Activated T-cell treated with anti-CD3 and anti-CD28 coated beads for 4 hours (primary cell): ENCODE data around the gene RPS27L.

Experiments used
- DNase-seq: peaks from one replicate; pipeline ENCODE4 v3.0.0-alpha.2; 2020

Gene RPS27L

DNA sequence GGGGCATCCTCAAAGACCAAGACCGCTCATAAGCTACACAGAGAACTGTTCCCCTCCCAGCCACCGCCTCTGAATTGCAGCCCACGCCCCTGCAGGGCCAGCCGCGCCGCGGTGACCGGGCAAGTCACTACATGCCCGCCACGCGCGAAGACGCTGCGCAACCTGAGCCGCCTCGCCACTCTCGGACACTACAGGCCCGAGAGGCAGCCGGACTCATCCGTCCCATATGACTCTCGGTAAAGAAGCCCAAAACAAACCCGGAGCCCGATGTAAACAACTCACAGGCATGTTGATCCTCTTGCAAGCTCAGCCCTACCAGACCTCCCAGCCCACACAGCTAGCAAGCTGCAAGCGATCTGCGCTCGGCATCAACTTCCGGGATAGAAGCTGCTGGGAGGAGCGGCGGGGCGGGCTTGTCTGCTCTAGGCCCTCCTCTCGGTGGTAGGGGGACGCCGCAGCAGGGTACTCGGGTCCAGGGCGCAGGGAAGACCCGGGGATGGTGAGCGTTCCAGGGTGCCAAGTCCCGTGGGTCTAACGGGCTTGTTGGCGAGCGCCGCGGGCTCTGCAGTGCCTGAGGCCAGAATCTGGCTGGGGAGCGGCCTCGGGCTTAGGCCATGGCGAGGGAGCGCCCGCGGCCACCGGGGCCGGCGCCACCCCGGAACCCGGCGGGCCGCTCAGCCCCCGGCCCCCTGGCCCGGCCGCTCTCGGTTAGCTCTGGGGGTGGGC lies at the start of gene RPS27L:
TSS of gene RPS27L (minus strand) at position 360 of the 726 bp plus-strand sequence. CDS start at position 288, 72 bp downstream.
- DNase-seq = peak; percentile 74

DNA sequence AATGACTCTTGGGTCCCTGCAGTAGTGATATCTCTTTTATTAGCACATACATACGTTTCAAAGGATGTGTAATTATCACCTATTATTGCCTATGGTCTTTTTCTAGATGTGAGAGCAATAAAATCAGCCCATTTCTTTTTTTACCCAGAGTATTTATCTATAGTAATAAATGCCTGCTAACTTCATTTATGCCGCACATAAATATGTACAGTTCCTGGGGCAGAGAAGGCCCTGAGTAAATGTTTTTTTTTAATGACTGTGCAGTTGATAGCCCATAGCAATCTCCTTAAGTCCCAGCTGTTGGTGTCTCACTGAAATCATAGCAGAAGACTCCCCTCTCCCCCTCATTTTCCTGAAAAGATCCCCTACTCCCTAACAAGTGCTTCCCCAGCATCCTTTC lies 48.8 kb upstream of the RPS27L start:
- DNase-seq = no peak

DNA sequence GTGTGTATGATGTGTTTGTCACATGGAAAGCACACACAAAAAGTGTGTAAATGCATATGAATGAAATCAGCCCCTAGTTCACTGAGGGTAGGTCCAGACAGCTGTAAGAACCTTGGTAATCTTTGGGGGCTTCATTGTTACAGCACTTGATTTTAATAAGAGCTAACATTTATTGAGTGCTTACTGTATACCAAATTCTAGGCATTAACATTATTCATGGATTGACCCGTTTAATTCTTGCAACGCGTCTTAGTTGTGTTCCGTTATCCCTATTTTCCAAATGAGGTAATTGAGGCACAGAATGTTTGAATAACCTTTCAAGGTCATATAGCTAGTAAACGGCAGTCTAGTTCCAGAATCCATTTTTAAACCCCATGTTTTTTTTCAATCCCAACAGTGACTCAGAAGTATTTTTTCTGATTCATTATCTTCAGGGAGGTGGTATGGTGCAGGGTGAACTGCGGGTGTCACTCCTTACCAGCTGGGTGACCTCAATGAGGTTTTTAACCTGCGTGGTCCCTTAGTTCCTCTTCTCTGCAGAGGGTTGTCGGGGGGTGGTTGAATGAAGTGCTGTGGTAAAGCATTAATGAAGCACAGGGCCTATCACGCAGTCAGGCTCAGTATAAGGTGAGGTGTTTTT lies 46.3 kb upstream of the RPS27L start:
- peak; percentile 19 for DNase-seq

DNA sequence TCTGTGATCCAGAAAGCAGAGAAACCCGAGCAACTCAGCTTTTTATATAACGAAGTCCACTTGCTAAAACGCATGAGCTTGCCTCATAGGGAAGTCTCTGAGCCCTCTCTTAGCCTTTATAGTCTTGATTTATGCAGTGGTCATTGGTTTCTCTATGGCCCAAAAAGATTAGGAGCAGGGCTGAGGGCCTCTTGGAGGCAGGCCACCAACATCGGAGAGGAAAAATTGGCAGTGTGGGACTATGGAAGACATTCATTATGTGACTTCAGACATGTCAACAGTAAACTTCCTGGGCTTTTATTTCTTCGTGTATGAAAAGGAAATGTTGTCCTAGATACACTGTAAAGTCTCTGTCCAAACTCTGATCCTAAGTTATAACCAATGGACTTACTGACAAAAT lies 45.6 kb upstream of the RPS27L start:
- no peak for DNase-seq

DNA sequence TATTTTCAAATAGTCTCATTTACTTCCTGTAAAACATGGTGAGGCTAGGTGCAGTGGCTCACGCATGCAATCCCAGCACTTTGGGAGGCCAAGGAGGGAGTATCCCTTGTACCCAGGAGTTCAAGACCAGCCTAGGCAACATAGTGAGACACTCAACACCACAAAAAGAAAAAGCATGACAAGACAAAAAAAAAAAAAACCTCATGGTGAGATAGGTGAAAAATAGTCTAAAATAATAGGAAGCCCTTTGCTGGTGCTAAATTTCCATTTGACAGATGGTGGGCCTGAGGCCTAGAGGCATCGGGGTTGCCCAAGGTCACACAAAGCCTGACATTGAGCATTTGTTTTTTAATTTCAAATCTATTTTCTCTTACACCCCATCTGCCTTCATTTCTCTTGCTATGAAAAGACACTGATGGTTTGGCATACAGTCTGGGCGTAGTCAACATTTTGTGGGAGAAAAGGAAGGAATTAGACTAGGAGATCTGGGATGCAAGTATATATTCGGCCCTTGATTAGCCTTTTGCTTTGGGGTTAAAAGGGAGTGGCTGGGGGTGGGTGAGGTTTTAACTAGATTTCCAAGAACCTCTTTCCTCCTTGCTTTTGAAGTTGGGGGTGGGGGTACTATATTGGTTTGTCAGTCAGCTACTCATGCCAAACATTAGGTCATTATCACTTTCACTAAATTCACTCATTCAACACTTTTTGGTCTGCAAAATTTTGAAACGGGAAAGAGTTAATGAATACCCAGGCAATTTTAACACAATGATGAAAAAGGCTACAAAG lies 43.4 kb upstream of the RPS27L start:
- DNase-seq = no peak

DNA sequence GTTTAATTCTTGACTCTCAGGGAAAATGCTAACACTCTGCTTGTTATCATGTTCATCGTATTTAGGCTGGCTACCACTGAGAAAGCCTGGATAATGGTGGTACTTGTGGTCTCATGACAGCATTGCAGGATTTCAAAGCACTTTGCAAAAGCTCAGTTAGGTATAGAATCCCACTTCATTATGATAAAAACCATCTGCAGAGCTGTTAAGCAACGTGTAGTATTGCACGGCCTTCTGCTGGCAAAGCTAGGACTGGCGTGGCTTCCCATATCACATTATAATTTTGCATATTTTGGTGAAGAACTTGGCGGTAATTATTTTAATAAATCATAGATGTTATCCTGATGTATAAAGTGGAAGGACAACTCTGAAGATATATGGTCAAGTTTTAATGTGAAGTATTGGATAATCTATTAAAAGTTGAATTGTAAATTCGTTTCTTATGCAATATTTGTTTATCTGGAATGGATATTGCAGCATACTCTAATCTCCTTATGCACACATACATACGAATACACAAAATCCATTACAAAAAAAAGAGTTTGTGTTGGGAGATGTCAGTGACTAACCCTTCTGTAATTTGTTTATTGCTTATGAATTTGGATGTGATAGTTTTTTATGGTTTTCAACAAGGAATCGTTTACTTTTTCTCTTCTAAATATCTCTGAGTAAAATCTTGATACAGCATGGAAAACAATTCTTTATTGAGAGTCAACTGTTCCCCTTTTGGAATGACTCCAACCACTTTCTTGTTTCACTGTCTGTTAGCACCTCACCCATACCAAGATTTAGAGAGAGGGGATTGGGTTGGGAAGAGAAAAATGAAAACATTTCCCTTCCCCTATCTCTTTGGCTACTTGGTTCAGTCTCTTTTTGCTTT lies 41.3 kb upstream of the RPS27L start:
- no peak for DNase-seq

DNA sequence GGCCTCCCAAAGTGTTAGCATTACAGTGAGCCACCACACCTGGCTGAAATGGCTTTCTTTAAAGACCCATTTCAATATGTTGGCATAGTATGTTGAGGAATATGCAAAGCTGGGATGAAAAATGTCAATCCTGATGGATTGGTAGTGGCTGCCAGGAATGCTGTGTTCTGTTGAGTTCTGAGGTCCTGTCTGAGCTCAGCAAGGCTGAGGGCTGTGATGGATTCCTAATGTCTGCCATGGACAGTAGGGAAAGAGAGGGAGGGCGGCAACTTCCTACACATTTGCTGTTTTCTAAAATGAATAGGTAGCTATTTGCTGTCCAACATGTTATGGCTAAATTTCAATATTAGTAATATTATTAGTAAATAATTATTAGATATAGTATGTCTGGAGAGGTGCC lies 40.3 kb upstream of the RPS27L start:
- DNase-seq = no peak

DNA sequence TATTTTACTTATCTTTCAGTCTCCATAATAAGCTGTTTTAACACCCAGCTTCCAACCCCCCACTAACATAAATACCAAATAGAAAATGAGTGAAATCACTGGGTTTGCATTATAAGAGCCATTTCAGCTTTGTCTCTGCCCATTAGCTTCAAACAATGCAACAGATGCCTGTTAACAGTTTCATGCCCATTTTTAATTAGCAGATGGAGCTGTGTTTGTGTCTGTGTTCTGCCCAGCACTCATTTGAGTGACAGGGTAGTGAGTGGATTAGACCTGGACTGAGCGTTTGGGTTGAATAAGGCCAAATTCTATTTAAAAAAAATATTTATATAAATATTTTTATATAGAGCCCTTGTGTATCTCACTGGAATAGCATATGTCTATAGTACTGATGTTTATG lies 39.6 kb upstream of the RPS27L start:
- DNase-seq = no peak

DNA sequence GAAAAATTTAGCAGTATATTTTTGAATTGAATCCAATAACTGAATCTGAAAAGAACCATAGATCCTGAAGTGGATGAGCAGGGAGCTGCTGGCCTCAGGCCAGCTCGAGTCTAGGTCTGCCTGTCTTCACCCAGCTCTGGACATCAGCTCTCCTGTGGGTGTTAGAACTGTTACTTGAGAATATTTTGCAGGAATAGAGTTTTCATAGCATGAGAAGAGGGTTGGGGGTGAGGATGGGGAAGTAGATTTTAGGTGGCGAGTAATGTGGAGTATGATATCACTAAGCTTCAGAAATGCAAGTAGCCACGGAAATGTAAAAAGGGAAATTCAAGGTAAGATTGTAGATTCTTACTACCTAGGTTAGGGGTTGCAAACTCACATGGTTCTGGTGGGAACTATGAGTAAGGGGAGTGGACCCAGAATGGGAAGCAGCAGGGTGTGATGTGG lies 38.3 kb upstream of the RPS27L start:
- no peak for DNase-seq

DNA sequence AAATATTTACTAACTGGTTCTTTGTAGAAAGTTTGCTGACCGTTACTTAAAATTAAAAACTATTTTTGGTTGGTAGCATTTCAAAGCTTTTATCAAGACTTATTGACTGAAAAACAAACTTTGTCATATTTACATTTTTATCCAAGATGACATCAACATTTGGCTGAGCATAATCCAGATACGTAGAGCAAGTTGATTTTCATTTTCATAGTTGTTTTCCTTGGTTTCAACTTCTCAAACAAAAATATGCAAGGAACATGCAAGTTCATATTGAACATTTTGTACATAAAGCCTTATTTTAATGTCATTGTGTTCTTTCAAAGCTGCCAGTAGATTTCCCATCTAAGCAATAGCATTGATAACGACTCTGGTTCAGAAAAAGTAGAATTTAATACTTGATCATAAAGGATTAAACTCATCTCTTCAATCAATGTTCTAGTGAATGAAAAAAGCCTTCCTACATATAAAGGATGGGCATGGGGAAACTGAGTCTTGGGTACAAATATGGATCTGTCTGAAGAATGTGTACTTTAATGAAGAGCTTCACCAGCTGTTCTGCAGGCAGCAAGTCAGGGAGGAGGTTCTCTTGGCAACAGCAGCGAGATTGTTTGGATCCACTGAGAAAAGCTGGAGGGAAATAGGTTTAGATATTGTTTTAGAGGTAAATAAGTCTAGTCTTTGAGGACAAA lies 37.7 kb upstream of the RPS27L start:
- no peak for DNase-seq

DNA sequence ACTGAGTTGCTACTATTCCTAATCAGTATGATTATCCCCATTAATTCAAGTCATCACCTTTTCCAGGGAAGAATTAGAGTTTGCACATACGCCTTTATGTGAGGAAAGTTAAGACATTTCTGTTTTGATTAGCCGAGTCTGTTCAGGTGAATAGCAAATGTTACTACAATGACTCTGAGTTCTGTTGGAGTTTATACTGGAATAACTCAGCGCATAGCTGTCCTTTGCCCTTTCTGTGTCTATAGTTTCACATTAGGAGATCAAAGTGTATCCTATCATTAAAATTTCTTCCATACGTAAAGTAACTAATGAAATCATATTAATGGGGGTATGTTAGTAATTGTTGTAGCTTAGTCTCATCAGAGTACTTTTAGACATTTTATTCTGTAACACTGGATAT lies 37.0 kb upstream of the RPS27L start:
- no peak for DNase-seq

DNA sequence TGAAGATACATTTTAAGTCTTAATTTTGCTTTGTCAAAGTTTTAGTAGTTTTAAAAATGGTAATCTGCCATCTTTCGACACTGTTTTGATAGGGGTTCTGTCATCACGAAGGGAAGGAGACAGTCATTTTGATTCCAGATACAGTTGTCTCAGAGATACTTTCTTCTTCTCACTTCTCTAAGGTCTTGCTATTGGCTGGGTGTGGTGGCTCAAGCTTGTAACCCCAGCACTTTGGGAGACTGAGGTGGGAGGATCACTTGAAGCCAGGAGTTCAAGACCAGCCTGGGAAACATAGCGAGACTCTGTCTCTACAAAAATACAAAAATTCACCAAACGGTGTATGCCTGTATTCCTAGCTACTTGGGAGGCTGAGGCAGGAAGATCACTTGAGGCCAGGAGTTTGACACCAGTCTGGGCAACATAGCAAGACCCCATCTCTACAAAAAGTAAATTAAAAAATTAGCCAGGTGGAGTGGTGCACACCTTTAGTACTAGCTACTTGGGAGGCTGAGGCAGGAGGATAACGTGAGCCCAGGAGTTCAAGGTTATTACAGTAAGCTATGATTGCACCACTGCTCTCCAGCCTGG lies 35.4 kb upstream of the RPS27L start:
- no peak for DNase-seq

DNA sequence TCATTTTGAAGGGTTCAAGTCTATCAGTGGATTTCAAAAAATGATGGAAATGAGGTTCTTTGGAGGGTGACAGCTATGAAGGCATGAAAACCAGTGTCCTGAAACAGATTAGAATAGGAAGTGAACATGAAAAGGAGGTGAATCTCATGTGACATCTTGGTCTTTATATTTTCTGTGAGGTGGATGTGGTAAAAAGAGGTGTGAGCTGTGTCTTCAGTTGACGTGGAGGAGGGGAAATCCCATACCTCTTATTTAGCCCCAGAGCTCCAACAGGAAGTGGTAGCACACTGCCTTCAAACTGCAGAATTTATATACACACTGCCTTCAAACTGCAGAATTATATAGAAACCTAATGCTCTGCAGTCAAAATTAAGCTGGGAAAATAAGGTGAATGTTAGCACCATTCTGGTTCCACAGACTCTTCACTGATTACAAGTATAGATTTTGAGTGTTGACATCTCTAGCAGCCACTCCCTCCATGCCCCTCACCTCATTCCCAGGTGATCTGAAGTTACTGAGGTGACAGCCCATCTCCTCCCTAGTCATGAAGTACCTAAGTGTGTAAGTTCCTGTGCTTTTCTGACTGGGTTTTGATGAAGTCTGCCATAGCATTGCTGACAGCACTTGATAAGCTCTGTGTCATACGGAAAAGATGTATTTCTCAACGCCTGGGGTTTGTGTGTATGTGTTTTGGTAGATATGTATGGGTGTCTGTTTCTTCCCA lies 34.8 kb upstream of the RPS27L start:
- DNase-seq = peak; percentile 23

DNA sequence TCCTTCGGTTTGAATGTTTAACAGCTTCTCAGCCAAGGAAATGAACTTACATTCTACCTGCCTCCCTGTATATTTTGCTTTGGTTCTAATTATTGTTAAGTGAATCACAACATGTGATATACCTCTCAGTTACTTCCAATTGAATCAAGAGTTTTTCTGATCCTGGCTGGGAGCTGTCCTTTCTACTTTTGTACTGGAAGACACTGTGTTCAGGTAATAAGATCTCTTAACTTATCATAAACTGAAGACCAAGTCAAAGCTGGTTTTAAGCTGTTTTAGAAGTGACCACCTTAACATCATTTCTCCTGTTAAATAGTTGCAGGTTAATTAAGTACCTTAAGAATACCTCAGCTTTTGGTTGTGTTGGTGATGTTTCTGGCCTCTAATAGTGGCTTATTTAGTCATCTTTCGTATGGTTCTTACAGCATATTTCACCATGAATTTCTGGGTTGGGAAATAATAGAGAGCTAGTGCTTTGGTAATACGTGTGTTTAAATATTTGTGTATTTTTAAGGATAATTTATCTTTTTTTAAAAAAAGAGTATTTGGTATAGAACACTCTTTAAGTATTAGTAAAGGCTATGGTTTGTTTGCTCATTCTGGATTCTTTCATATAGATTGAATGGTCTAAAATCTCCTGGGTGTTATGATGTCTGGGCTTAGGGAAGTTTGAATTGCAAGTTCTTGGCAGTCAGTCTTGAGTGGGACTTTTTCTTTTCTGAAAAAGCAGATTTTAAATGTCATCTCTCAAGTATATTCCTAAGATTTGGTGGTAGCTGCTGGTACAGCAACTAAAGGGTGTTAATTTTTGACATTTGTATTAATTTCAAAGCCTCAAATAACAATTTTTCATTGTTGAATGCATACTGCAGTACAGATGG lies 33.7 kb upstream of the RPS27L start:
- no peak for DNase-seq

DNA sequence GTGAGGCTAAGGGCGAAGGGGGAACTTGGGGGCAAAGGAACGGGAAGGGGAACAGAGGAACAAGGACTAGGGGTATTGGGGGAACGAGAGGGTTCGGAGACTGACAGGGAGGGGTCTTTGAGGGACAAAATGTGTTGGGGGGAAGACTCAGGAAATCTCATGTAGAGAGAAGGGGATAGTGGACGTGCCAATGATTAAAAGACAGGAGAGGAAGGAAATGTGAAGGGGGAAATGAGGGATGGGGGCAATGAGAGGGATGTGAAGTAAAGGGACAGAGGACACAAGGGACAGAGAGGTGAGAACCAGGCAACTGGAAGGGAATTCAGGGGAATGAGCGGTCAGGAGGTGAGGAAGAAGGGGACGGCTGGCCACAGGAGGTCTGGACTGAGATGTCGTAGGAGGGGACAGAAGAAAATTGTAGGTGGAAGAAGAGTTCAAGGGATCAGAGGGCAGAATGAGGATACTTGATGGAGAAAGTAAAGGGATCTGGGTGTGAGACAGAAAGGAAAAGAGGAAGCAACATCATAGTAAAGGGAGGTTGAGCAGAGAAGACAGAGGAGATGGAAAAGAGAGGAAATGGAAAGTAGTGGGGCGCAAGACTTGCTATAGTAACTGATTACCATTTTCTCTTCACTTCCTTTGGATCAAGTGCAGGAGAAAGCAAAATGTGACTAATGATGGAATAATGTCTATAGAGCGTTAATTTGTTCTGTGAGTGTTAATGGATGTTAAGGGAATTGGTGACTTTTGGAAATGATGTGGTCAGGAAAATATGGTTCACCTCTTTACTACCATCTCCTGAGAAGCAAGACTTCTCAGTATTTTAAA lies 32.9 kb upstream of the RPS27L start:
- DNase-seq = no peak

DNA sequence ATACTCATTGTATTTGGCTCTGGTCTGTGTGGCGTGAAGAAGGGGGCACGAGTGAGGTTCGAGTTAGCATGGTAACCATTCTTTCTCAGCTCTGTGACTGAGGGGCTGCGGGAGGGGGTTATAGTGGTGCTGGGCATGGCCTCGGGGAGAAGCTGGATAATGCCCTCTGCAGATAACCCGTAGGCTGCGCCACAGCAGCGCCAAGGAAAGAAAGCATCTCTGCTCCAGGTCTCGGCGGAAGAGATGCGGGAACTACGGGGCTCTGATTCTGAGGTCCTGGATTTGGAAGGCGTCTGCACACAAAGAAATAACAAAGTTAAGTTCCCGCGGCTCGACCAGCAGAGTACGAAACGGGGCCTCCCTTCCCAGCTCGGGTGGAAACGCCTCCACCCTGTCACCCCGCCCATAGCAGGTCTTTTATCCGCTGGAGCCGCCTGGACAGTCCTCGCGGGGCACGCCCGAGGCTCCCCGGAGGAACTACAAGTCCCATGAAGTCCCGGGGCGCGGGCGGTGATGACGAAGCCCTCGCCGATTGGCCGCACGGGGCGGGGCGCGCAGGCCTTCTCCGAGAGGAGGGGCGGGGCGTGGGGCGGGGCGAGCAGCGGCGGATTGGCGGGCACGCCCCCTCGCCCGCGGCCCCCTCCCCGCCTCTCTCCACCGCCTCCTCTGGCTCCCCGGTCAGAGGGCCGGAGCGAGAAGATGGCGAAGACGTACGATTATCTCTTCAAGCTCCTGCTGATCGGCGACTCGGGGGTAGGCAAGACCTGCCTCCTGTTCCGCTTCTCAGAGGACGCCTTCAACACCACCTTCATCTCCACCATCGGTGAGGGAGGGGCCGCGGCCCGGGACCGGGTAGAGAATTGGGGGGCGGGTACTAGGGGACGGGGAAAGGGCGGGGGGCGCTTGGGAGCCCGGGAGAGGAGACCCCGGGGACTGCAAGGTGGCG lies 31.9 kb upstream of the RPS27L start, which contains the start of gene RAB8B:
TSS of gene RAB8B (plus strand) at position 681 of the 946 bp plus-strand sequence. CDS start at position 700, 19 bp downstream.
- DNase-seq = peak; percentile 99

DNA sequence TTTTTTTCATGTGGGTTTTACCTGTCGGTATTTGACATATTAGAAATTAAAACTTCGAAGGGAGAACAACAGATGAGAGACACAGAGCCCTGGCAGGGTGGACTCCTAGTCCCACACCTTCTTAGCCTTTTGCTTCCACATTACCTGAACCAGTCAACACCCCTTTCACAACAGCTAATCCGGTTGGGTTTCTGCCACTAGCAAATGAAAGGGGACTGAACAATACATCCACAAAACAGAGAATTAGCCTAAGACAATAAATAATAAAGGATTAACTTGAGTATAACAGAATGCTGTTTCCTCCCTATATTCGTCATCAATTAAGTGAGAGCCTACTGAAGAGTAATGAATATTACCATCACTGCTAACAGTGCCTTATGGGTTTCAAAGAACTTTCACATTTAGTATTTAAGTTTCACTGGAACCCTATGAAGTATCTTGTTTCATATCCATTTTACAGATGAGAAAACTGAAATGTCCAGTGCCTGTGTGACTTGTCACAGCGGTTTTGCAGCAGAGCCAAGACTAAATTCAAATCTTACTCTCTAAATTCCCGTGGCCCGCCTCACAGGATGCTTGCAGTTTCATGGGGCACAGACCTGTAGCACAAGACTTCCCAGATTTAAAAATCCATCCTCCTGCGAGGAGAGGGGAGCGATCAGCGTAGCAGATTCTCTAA lies 31.1 kb upstream of the RPS27L start:
- no peak for DNase-seq
